GM08714 (cell line): ENCODE results near the gene CUL2.

Experiments used
- H3K4me3 ChIP-seq: fragments of 200-500 bp; sonication (Bioruptor generic); 2 replicates; pipeline ENCODE4 v1.5.1; 2014; ENCODE audit warnings: mild to moderate bottlenecking, low read length, inconsistent platforms
- ZNF274 ChIP-seq: IDR thresholded peaks from 2 replicates; pipeline ENCODE4 v1.6.1; 2012; ENCODE audit warnings: mild to moderate bottlenecking, low read depth, low read length

The CUL2 gene

GRCh38 chr10:35019041-35020024 lies 70.8 kb downstream of the CUL2 start:
- no peak for TF ChIP-seq ZNF274
- H3K4me3 ChIP-seq: no peak overlapping the region

GRCh38 chr10:35017608-35018007 lies 72.5 kb downstream of the CUL2 start:
- TF ChIP-seq ZNF274: no peak
- H3K4me3 ChIP-seq: no peak overlapping the region

DNA sequence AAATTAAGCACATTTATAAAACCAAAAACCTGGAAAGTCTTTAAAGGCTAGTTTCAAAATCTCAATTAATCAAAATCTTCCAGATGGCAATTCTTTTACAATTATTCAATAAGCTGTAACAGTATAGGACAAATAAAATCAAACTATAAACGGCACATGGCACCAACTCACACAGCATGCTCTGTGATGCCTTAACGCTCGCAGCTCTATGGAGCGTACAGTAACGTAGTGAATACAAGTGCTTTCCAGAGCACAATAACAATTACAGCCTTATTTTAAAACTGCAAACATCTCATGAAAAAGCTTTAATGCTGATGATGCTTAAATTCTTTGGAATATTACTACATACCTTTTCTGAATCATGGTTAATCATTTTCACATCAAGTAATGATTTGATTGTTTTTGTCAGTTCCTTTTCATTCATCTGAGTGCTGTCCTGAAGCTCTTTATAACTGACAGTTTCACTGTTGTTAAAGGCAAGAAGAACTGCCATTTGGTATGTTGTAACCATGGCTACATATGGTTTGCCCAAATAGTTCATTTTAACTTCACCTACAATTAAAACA lies 74.2 kb downstream of the CUL2 start:
- TF ChIP-seq ZNF274: no peak
- H3K4me3 ChIP-seq: no peak overlapping the region

GRCh38 chr10:35012781-35013180 lies 77.4 kb downstream of the CUL2 start:
- no peak for TF ChIP-seq ZNF274
- H3K4me3 ChIP-seq: no peak overlapping the region

- TF ChIP-seq ZNF274: no peak
- H3K4me3 ChIP-seq: no peak overlapping the region
Observed at GRCh38 chr10:35011771-35012191, 78.4 kb downstream of the CUL2 start.

GRCh38 chr10:35007858-35008301 lies 82.3 kb downstream of the CUL2 start:
- H3K4me3 ChIP-seq: no peak overlapping the region
- TF ChIP-seq ZNF274: no peak

GRCh38 chr10:35006836-35007235 lies 83.3 kb downstream of the CUL2 start:
- TF ChIP-seq ZNF274: no peak
- H3K4me3 ChIP-seq: no peak overlapping the region

GRCh38 chr10:35005868-35006267 lies 84.3 kb downstream of the CUL2 start:
- no peak overlapping the region for H3K4me3 ChIP-seq
- TF ChIP-seq ZNF274: no peak

GRCh38 chr10:35004651-35005050 lies 85.5 kb downstream of the CUL2 start:
- no peak overlapping the region for H3K4me3 ChIP-seq
- TF ChIP-seq ZNF274: no peak

DNA sequence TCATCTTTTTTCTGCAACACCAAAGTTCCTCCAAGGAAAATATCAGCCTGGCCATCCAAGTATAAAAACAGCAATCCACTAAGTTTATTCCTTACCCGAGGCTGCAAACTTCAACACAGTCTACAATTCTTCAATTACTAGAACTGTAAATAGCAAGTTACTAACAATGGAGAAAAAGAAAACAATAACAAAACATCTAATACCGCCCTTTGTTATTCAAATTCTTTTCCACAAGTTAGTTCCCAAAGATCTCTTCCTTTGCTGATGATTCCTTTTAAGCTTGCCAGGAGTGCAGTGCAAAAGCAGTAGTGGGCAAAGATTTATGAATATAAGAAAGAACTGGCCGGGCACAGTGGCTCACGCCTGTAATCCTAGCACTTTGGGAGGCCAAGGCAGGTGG lies 86.2 kb downstream of the CUL2 start:
- no peak for TF ChIP-seq ZNF274

DNA sequence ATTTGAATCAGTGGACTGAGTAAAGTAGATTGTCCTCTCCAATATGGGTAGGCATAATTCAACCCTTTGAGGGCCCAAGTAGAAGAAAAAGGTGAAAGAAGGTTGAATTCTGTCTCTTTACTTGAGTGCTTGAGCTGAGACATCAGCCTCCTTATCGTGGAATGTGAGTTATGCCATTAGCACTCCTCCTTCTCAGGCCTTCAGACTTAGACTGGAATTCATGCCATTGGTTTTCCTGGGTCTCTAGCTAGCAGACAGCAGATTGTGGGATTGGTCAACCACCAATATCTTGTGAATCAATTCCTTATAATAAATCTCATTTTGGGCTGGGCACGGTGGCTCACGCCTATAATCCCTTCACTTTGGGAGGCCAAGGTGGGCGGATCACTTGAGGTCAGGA lies 89.2 kb downstream of the CUL2 start:
- no peak for TF ChIP-seq ZNF274
- no peak overlapping the region for H3K4me3 ChIP-seq

More for the DNA sequence above, 86.2 kb downstream of the CUL2 start:
- no peak overlapping the region for H3K4me3 ChIP-seq

DNA sequence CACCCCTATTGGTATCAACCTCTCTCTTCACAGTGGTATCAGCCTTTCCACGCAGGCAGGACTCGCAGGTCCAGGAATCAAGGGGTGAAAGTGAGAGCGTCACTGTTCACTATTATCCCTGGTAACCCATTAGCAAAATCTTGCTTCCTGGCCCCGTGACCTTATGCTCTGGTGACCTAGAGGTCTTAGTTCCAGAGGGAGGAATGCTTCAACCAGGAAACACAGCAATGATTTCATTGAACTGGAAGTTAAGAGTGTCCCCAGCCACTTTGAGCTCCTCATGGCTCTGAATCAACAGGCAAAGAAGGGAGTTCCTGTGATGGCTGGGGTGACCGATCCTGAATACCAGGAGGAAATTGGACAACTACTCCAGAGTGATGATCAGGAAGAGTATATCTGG lies 90.6 kb downstream of the CUL2 start:
- no peak for TF ChIP-seq ZNF274
- no peak overlapping the region for H3K4me3 ChIP-seq

- no peak for TF ChIP-seq ZNF274
- no peak overlapping the region for H3K4me3 ChIP-seq
Observed at GRCh38 chr10:34998940-34999339, 91.2 kb downstream of the CUL2 start.

DNA sequence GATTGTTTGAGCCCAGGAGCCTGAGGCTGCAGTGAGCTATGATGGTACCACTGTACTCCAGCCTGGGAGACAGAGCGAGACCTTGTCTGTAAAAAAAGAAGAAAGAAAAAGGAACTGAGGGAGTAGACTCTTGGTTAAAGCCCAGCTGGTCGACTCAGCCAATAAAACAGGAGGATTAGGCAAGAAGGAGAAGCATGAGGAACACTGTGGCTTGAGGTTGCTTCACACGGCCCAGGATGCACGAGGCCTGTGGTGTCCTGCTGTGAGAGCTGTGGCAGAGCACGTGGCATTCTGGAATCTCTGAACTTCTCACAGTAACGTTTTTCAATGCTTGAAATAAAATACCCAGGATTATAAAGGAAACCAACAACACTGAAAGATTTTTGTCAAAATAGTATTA lies 93.3 kb downstream of the CUL2 start:
- no peak for TF ChIP-seq ZNF274
- H3K4me3 ChIP-seq: no peak overlapping the region

DNA sequence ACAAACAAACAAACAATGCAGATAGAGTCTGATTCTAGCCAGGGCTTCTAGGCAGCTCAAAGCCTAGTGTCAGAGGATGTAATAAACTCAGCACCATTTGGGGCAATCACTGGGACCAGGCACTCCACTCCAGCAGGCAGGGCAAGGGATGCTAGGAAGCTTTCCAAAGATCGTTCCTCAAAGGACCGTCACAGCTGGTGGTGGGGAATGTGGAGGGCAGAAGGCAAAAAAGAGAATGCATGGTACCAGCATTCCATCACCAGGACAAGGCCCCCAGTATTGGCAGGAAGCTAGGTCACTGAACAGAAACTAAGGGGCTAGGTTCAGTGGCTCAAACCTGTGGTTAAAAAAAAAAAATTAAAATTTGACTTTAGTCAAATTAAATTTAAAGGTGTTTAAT lies 94.2 kb downstream of the CUL2 start:
- no peak for TF ChIP-seq ZNF274
- H3K4me3 ChIP-seq: no peak overlapping the region
